B cell (primary cell): ENCODE data around the gene IGFLR1.

Experiments
- EZH2 ChIP-seq: IDR thresholded peaks from 2 replicates; pipeline ENCODE4 v1.6.1; 2012; ENCODE audit warnings: borderline replicate concordance, low read depth, mild to moderate bottlenecking, moderate library complexity, low read length; ENCODE audit not compliant: insufficient read depth, poor library complexity, severe bottlenecking
- TF ChIP-seq, protein P1 (sequence below): fragments of 200-600 bp; IDR thresholded peaks from one replicate; pipeline ENCODE4 v1.8.0; 2022; ENCODE audit warnings: antibody characterized with exemption, mild to moderate bottlenecking

DNA sequence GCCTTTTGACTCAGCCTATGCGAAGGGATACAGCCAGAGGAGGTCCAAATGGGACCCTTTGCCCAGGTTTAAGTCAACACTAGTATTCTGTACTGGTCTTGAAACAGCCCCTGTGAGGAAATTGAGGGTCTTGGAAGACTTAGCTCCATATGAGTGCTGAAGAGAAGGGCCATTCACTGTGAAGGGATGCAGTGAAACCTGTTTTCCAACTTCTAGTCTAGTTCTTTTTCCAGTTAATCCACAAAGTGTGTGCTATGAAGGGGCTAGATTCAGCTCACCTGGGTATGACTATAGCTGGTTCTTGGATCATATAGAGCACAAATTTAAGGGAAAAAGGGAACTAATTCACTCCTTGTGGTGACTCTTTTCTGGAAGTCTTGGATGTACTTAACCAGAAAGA is 33.9 kb downstream of the IGFLR1 start:
- TF ChIP-seq, protein P1, sequence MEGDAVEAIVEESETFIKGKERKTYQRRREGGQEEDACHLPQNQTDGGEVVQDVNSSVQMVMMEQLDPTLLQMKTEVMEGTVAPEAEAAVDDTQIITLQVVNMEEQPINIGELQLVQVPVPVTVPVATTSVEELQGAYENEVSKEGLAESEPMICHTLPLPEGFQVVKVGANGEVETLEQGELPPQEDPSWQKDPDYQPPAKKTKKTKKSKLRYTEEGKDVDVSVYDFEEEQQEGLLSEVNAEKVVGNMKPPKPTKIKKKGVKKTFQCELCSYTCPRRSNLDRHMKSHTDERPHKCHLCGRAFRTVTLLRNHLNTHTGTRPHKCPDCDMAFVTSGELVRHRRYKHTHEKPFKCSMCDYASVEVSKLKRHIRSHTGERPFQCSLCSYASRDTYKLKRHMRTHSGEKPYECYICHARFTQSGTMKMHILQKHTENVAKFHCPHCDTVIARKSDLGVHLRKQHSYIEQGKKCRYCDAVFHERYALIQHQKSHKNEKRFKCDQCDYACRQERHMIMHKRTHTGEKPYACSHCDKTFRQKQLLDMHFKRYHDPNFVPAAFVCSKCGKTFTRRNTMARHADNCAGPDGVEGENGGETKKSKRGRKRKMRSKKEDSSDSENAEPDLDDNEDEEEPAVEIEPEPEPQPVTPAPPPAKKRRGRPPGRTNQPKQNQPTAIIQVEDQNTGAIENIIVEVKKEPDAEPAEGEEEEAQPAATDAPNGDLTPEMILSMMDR, result no peak
- no peak for TF ChIP-seq EZH2
